Thyroid gland (tissue), 4 donors: Measurements from ENCODE around the gene FZD2.

Experiments
- CTCF ChIP-seq, 6 experiments: fragments of 200-600 bp in 3 of 6; fragments of 450-650 bp in 3 of 6; sonication (generic) in 3 of 6; IDR thresholded peaks; one replicate each; pipeline ENCODE4 v1.5.1; 2016 to 2019; ENCODE audit warnings: antibody characterized with exemption in 6 of 6, mild to moderate bottlenecking in 2 of 6, inconsistent platforms in 1 of 6, moderate library complexity in 1 of 6
- POLR2A ChIP-seq, 2 donors: fragments of 450-650 bp; IDR thresholded peaks; one replicate each; pipeline ENCODE4 v1.6.1; 2017; ENCODE audit warnings: antibody characterized with exemption in 2 of 2, mild to moderate bottlenecking in 2 of 2, moderate library complexity in 1 of 2

- TF ChIP-seq CTCF (IDR thresholded peaks at IDR 0.05) (no peak), POLR2A (IDR thresholded peaks at IDR 0.05) (no peak)
Measured at GRCh38 chr17:44598932-44599297, 41.6 kb downstream of the FZD2 start.
